ENCODE results near the gene COL10A1.

GRCh38 chr6:116101790-116102189 is 24.1 kb downstream of the COL10A1 start:
- TF ChIP-seq CTCF (IDR thresholded peaks at IDR 0.05) (no peak), EP300 (IDR thresholded peaks at IDR 0.05) (no peak)

All from gastroesophageal sphincter (tissue), 3 donors.